Sigmoid colon (tissue), 4 donors: Measurements from ENCODE around the gene LSM6.

ENCODE experiments used
- CTCF ChIP-seq, 4 experiments: fragments of 450-650 bp in 3 of 4; fragments of 200-600 bp in 1 of 4; IDR thresholded peaks; one replicate each; pipeline ENCODE4 v1.5.1; 2016 to 2019; ENCODE audit warnings: antibody characterized with exemption in 4 of 4, mild to moderate bottlenecking in 3 of 4, moderate library complexity in 2 of 4
- POLR2A ChIP-seq, 2 donors: fragments of 450-650 bp; IDR thresholded peaks; one replicate each; pipeline ENCODE4 v1.6.1; 2016; ENCODE audit warnings: antibody characterized with exemption in 2 of 2, mild to moderate bottlenecking in 2 of 2, moderate library complexity in 2 of 2
- POLR2AphosphoS5 ChIP-seq, 4 donors: sonication (generic); formaldehyde crosslinking; IDR thresholded peaks; one replicate each; pipeline ENCODE4 v1.6.1; 2017; ENCODE audit warnings: antibody characterized with exemption in 4 of 4

- TF ChIP-seq CTCF (IDR thresholded peaks at IDR 0.05) (no peak), POLR2AphosphoS5 (IDR thresholded peaks at IDR 0.05) (no peak), POLR2A (IDR thresholded peaks at IDR 0.05) (no peak)
These were observed 9.7 kb upstream of the LSM6 start for GRCh38 chr4:146165840-146166239.
